NCI-H524 treated with DMSO at 0.1 percent for 48 hours (cell line): ENCODE data around the gene SMIM36.
"Not testable (repeated sequence)": the region's sequence is repeated elsewhere in the genome, so short reads cannot be mapped to it uniquely, and the experiment has no call there.

Experiments used
- DNase-seq: peaks from one replicate; lab custom pipeline; 2025; lab: John Stamatoyannopoulos, UW

SMIM36 gene

GRCh38 chr17:55413825-55414489, 97.3 kb downstream of the SMIM36 start:
- no peak for DNase-seq

- peak; percentile 73 for DNase-seq
These were observed 99.8 kb downstream of the SMIM36 start for GRCh38 chr17:55411463-55411855.

- DNase-seq, result no peak
These were observed 100.4 kb downstream of the SMIM36 start for GRCh38 chr17:55410722-55411462.

- no peak for DNase-seq
These were observed 102.0 kb downstream of the SMIM36 start for GRCh38 chr17:55409030-55409800.

GRCh38 chr17:55407641-55408566, 103.3 kb downstream of the SMIM36 start:
- no peak for DNase-seq

- no peak for DNase-seq
These were observed 105.7 kb downstream of the SMIM36 start for GRCh38 chr17:55405600-55405999.

- not testable (repeated sequence) for DNase-seq
These were observed 107.1 kb downstream of the SMIM36 start for GRCh38 chr17:55404197-55404596.

- DNase-seq, result no peak
These were observed 108.9 kb downstream of the SMIM36 start for GRCh38 chr17:55402374-55402773.
